Colonic mucosa (tissue), 4 donors: ENCODE results near the gene RAB4B. TPM values are rescaled to one million over a fixed set of nuclear protein-coding genes. Genes with fewer than 3 reads are reported as not detected.

Source experiments
- DNase-seq: peaks from one replicate; pipeline ENCODE4 v3.0.0-alpha.2; 2020
- H3K27ac ChIP-seq: fragments of 200-600 bp; one replicate; pipeline ENCODE4 v1.8.0; 2021
- H3K27me3 ChIP-seq: fragments of 200-600 bp; one replicate; pipeline ENCODE4 v1.8.0; 2021
- H3K36me3 ChIP-seq: fragments of 200-600 bp; one replicate; pipeline ENCODE4 v1.8.0; 2021
- H3K4me1 ChIP-seq: fragments of 200-600 bp; one replicate; pipeline ENCODE4 v1.8.0; 2021; ENCODE audit warnings: mild to moderate bottlenecking
- H3K4me3 ChIP-seq: fragments of 200-600 bp; one replicate; pipeline ENCODE4 v1.8.0; 2021
- H3K9ac ChIP-seq, 2 donors: one replicate each; pipeline ENCODE4 v1.7.0; 2013; ENCODE audit warnings: control low read depth in 2 of 2, low read depth in 2 of 2, low read length in 2 of 2
- H3K9me3 ChIP-seq: fragments of 200-600 bp; one replicate; pipeline ENCODE4 v1.8.0; 2021
- intact Hi-C: fragments of 100-400 bp; cut with DNase I; formaldehyde crosslinking; loops from one replicate; pipeline ENCODE4 v1.14.1; 2022
- total RNA-seq, 2 donors: library from RNA; stranded (reverse); fragmentation: NEBNext Ultra II Directional in 1 of 2; extraction: Animal tissue kit (Norgen Biotek cat#: 25700) in 1 of 2; gene quantifications; one replicate each; pipeline ENCODE4 v1.2.1, GENCODE V29; 2021
- TF ChIP-seq, protein P1 (sequence below): fragments of 200-600 bp; IDR thresholded peaks from one replicate; pipeline ENCODE4 v1.8.0; 2022; ENCODE audit warnings: antibody characterized with exemption, mild to moderate bottlenecking
- donor health status: healthy.
- donor health status: DM: no; HTN: no; CAD: no.
- donor health status: DM: no; HTN: no; CAD: no.

Gene RAB4B
- total RNA-seq, 2 donors from 2014 or later: 42.3 to 53.4 TPM

DNA sequence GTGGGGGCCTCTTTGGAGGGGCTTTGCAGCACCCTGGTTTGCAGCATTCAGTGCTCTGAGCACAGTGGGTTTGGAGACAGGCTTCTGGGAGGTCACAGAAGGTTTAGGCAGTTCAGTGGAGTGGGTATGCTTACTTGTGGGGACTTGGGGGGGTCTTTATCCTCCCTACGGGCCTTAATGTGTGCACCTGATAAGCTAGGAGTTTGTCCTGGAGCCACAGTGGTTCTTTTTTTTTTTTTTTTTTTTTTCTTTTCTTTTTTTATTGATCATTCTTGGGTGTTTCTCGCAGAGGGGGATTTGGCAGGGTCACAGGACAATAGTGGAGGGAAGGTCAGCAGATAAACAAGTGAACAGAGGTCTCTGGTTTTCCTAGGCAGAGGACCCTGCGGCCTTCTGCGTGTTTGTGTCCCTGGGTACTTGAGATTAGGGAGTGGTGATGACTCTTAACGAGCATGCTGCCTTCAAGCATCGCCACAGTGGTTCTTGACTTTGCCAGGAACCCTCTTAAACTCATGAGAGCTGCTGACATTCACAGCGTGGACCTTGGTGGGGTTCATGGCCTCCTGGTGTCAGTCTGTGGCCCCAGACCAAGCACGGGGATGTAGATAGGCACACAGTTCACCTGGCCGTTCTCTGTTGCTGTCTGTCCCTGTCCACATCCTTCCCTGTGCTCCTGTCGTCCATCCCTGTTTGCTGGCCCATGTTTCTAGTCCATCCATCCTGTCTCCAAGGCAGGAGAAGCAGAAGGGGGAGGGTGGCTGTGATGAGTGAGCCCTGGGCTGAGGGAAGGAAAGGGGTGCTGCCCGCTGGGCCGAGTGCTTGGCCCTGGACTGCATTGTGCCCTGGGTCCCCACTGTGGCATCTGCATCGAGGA, 23.6 kb downstream of the RAB4B start:
- Histone ChIP-seq H3K27me3 (no peaks in the 10 kb centered on the region), H3K9me3 (no peaks in the 10 kb centered on the region), H3K9ac (peak overlapping the region; percentile 44 to 85), H3K4me1 (peaks cover 57% of the 10 kb centered on the region), H3K36me3 (no peaks in the 10 kb centered on the region), H3K4me3 (no peak overlapping the region), H3K27ac (peak overlapping the region; percentile 82)
- intact Hi-C loops: no loop called here
- TF ChIP-seq, protein P1, sequence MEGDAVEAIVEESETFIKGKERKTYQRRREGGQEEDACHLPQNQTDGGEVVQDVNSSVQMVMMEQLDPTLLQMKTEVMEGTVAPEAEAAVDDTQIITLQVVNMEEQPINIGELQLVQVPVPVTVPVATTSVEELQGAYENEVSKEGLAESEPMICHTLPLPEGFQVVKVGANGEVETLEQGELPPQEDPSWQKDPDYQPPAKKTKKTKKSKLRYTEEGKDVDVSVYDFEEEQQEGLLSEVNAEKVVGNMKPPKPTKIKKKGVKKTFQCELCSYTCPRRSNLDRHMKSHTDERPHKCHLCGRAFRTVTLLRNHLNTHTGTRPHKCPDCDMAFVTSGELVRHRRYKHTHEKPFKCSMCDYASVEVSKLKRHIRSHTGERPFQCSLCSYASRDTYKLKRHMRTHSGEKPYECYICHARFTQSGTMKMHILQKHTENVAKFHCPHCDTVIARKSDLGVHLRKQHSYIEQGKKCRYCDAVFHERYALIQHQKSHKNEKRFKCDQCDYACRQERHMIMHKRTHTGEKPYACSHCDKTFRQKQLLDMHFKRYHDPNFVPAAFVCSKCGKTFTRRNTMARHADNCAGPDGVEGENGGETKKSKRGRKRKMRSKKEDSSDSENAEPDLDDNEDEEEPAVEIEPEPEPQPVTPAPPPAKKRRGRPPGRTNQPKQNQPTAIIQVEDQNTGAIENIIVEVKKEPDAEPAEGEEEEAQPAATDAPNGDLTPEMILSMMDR: no peak
- DNase-seq: no peak

DNA sequence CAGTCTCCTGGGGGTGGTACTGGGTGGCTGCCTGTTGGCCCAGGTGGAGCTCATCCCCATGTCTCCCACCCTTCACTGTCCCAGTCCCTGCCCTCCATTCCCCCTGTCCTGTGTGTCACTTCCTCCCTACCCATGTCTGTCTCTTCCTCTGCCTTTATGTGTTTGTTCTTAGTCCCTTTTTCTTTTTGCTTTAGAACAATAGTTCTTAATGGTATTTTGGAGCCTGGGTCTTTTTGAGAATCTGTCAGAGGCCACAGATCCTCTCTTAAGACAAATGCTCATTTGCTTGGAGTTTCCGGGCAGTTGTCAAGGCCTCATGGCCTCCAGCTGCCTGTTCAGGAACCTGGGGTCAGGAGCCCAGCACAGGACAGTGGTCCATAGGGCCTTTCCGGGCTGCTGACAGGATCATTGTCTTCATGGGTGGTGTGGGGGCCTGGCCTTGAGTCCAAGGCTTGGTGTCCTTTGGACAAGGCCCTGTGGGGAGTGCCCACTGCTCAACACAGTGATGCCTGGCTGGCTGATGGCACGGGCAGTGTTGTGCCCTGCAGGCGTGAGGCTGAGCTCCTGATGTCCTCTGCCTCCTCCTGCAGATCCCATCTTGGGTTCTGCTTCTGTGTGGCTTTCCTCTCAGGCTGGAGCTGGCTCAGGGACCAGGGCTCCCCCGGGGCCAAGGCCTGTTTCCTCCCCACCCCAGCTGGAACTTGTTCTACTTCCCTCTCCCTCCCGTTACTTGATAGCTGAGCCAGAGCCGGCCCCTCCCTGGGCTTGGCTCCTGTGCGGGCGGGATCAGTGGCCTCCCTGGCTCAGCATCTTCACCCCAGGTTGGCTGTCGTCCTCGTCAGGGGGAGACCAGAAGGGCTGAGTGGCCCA, 24.5 kb downstream of the RAB4B start:
- Histone ChIP-seq H3K36me3 (no peaks in the 10 kb centered on the region), H3K9ac (peak overlapping the region; percentile 44 to 75), H3K27me3 (no peaks in the 10 kb centered on the region), H3K4me1 (peaks cover 57% of the 10 kb centered on the region), H3K9me3 (no peaks in the 10 kb centered on the region), H3K27ac (peak overlapping the region; percentile 82), H3K4me3 (peak overlapping the region; percentile 5)
- peak; percentile 83 for DNase-seq
- TF ChIP-seq, protein P1: no peak
- intact Hi-C loops: no loop called here

DNA sequence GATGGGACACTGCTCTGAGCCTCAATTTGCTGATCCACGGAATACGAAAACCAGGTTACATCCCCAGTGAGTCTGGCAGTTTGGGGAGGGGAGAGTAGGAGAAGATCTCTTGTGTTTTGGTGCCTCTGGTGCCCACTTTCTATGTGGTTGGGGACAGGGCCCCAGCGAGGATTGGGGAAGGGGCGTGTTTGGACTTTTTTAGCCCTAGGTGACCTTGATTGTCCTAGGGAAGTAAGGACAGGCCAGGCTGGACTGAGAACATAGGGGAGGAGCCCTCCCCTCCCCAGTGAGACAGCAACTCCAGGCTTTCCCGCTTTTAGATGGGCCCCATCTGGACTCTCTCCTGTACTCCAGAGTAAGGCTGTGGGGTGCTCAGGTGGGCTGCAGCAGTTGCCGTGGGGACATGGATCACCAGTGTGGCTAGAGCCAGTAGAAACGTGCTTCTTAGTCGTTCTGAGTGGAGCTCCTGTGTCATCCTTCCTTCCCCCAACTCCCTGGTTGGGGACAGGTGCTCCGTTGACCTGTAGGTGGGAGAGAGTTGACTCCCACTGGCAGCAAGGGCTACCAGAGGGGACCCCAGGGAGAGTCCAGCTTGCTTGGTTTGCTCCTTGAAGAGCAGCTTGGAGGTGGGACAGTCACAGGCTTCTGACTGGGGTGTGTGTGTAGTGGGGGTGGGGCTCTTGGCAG, 25.3 kb downstream of the RAB4B start:
- H3K4me3 ChIP-seq: no peak overlapping the region
- H3K9me3 ChIP-seq: no peaks in the 10 kb centered on the region
- TF ChIP-seq, protein P1: no peak
- peaks cover 57% of the 10 kb centered on the region for H3K4me1 ChIP-seq
- no peaks in the 10 kb centered on the region for H3K27me3 ChIP-seq
- peaks cover 3% of the 10 kb centered on the region for H3K36me3 ChIP-seq
- no peak for DNase-seq
- peak overlapping the region; percentile 64 to 75 for H3K9ac ChIP-seq
- H3K27ac ChIP-seq: peak overlapping the region; percentile 82
- intact Hi-C loops: no loop called here

DNA sequence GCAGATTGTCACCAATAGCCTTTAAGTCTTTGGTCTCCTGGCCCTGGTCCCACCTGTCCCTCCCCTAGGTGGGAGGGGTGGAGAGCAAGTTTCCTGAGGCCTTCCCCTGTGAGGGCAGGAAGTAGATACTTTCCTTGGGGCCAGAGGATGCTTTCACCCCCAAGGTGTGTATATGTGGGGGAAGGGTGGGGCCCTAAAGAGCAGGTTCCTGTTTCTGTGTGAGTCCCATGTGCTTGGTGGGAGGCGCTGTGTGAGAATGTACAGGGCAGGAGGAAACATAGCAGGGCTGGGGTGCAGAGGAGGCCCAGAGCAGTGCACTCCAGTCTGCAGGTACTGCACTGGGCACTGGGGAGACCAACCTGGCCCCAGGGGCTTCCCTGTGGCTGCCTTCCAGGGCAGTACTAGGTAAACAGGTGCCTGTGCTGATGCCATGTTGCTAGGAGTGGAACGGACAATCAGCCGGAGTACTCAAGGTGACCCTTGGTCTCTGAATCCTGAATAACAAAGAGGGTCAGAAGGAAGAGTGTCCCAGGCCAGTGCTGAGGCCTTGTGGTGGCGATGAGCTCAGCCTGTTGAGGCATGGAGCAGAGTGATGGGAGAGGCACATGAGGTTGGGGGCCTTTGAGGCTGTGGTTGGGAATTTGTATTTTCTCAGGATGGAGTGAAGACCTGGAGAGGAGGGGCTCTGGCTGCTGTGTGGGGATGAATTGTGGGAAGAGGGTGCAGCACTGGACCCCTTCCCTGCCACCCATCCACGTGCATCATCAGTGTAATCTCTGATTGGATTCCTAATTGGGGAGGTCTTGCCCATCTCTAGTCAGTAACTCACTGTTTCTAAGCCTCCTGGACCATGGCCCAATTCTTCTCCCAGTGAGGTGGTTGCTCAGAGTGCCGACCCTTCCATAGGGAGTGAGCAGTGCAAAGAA, 26.1 kb downstream of the RAB4B start:
- intact Hi-C loops: no loop called here
- peak overlapping the region; percentile 2 for H3K4me3 ChIP-seq
- H3K9me3 ChIP-seq: no peaks in the 10 kb centered on the region
- TF ChIP-seq, protein P1: no peak
- no peaks in the 10 kb centered on the region for H3K27me3 ChIP-seq
- peak overlapping the region; percentile 64 to 75 for H3K9ac ChIP-seq
- peak overlapping the region; percentile 82 for H3K27ac ChIP-seq
- DNase-seq: peak; percentile 86
- peaks cover 57% of the 10 kb centered on the region for H3K4me1 ChIP-seq
- peaks cover 6% of the 10 kb centered on the region for H3K36me3 ChIP-seq
